ENCODE data around the gene TRPV5.

The TRPV5 gene

GRCh38 chr7:142908290-142908689 lies 25.3 kb downstream of the TRPV5 start:
- DNase-seq, result no peak

GRCh38 chr7:142906643-142907042 lies 26.9 kb downstream of the TRPV5 start:
- DNase-seq, result no peak

GRCh38 chr7:142905759-142906158 lies 27.8 kb downstream of the TRPV5 start:
- DNase-seq, result no peak

- no peak for DNase-seq
Observed at GRCh38 chr7:142904128-142904527, 29.4 kb downstream of the TRPV5 start.

- no peak for DNase-seq
Observed at GRCh38 chr7:142901426-142902259, 31.9 kb downstream of the TRPV5 start.

GRCh38 chr7:142899661-142900060 lies 33.9 kb downstream of the TRPV5 start:
- no peak for DNase-seq

- no peak for DNase-seq
Observed at GRCh38 chr7:142898377-142899170, 35.0 kb downstream of the TRPV5 start.

- DNase-seq, result no peak
Observed at GRCh38 chr7:142897691-142898090, 35.9 kb downstream of the TRPV5 start.

- DNase-seq, result no peak
Observed at GRCh38 chr7:142896741-142897379, 36.7 kb downstream of the TRPV5 start.

GRCh38 chr7:142896151-142896550 lies 37.4 kb downstream of the TRPV5 start:
- no peak for DNase-seq

- DNase-seq, result no peak
Observed at GRCh38 chr7:142894985-142895593, 38.5 kb downstream of the TRPV5 start.

- DNase-seq, result no peak
Observed at GRCh38 chr7:142894112-142894984, 39.2 kb downstream of the TRPV5 start.

GRCh38 chr7:142892951-142893350 lies 40.6 kb downstream of the TRPV5 start:
- no peak for DNase-seq

GRCh38 chr7:142891490-142892082 lies 42.0 kb downstream of the TRPV5 start:
- DNase-seq, result no peak

- DNase-seq, result no peak
Observed at GRCh38 chr7:142890874-142891485, 42.6 kb downstream of the TRPV5 start.

GRCh38 chr7:142889816-142890215 lies 43.7 kb downstream of the TRPV5 start:
- DNase-seq, result no peak

- no peak for DNase-seq
Observed at GRCh38 chr7:142887282-142888015, 46.1 kb downstream of the TRPV5 start.

- DNase-seq, result no peak
Observed at GRCh38 chr7:142886866-142887265, 46.7 kb downstream of the TRPV5 start.

GRCh38 chr7:142885311-142886230 lies 48.0 kb downstream of the TRPV5 start, which contains the start of gene TRPV6:
Gene TRPV6 (minus strand): TSS chr7:142885745.
- no peak for DNase-seq

Measured in Kasumi-1 (cell line).